Bladder microvascular endothelial cell (primary cell): ENCODE results near the gene RABGAP1. TPM values are rescaled to one million over a fixed set of nuclear protein-coding genes. Genes with fewer than 3 reads are reported as not detected.

ENCODE experiments used
- total RNA-seq: library from RNA; depleted of rRNA; stranded (reverse); fragments of >200 nt; gene quantifications from 2 replicates; pipeline ENCODE4 v1.2.3, GENCODE V29; 2014

RABGAP1 gene
- total RNA-seq = 21.5 and 70.9 TPM in 2 replicates

GRCh38 chr9:122940749-122941581 is at the start of gene RABGAP1:
Gene RABGAP1 (plus strand): TSS chr9:122941020. CDS start chr9:122957060, 16,040 bp downstream.

GRCh38 chr9:122904823-122905710 is 35.8 kb upstream of the RABGAP1 start, which contains the start of gene RC3H2:
Gene RC3H2 (minus strand): TSS chr9:122905359. CDS start chr9:122897509, 7,850 bp downstream.

GRCh38 chr9:122912964-122913673 is 27.7 kb upstream of the RABGAP1 start, which contains the start of gene ZBTB6:
Gene ZBTB6 (minus strand): TSS chr9:122913323. CDS start chr9:122912072, 1,251 bp downstream.

GRCh38 chr9:122931226-122932121 is 9.3 kb upstream of the RABGAP1 start, which contains the start of gene ZBTB26:
Gene ZBTB26 (minus strand): TSS chr9:122931512. CDS start chr9:122919934, 11,578 bp downstream.

GRCh38 chr9:123033352-123033751 is 92.5 kb downstream of the RABGAP1 start, which contains the start of gene GPR21:
Gene GPR21 (plus strand): TSS chr9:123033667. CDS start chr9:123034567, 900 bp downstream.

Other genes starting within 250 kb of the RABGAP1 start
- not detected in 2 replicates for gene OR1L4, start 217.0 kb upstream of the RABGAP1 start, total RNA-seq
- not detected in 2 replicates for gene OR1L6, start 198.7 kb upstream of the RABGAP1 start, total RNA-seq
- gene OR5C1, start 152.1 kb upstream of the RABGAP1 start, total RNA-seq = not detected in 2 replicates
- gene OR1K1, start 140.9 kb upstream of the RABGAP1 start, total RNA-seq = not detected in 2 replicates
- gene PDCL, start 112.4 kb upstream of the RABGAP1 start, total RNA-seq = 57.6 and 106 TPM in 2 replicates
- gene RC3H2, start 35.7 kb upstream of the RABGAP1 start, total RNA-seq = 32.5 and 109 TPM in 2 replicates
- 7.4 and 16.1 TPM in 2 replicates for gene ZBTB6, start 27.7 kb upstream of the RABGAP1 start, total RNA-seq
- 1.9 and 5.5 TPM in 2 replicates for gene ZBTB26, start 9.5 kb upstream of the RABGAP1 start, total RNA-seq
- gene GPR21, start 92.6 kb downstream of the RABGAP1 start, total RNA-seq = 0.16 and 3.8 TPM in 2 replicates